BLaER1 treated with 17β-estradiol and CSF1 and Interleukin-3, amounts not matched to agents 10 nM and 100 nM (cell line): ENCODE data around the gene RMDN2.

Experiments
- H3K27ac ChIP-seq, 11 experiments: shearing (Covaris generic); formaldehyde crosslinking; 2 replicates each; pipeline ENCODE4 v1.8.1; 2022
- H3K27me3 ChIP-seq, 11 experiments: shearing (Covaris generic); formaldehyde crosslinking; 2 replicates each; pipeline ENCODE4 v1.8.1; 2022
- H3K36me3 ChIP-seq, 11 experiments: shearing (Covaris generic); formaldehyde crosslinking; 2 replicates each; pipeline ENCODE4 v1.8.1; 2022
- H3K4me1 ChIP-seq, 10 experiments: shearing (Covaris generic); formaldehyde crosslinking; 2 replicates each; pipeline ENCODE4 v1.8.1; 2022
- H3K4me2 ChIP-seq, 11 experiments: shearing (Covaris generic); formaldehyde crosslinking; 2 replicates each; pipeline ENCODE4 v1.8.1; 2022
- H3K4me3 ChIP-seq, 10 experiments: shearing (Covaris generic); formaldehyde crosslinking; 2 replicates each; pipeline ENCODE4 v1.8.1; 2022
- H3K9ac ChIP-seq, 11 experiments: shearing (Covaris generic); formaldehyde crosslinking; 2 replicates each; pipeline ENCODE4 v1.8.1; 2022
- H3K9me3 ChIP-seq, 11 experiments: shearing (Covaris generic); formaldehyde crosslinking; replicated peaks in 1 of 11; 2 replicates each; pipeline ENCODE4 v1.8.1; 2022
- H4K20me1 ChIP-seq, 11 experiments: shearing (Covaris generic); formaldehyde crosslinking; 2 replicates each; pipeline ENCODE4 v1.8.1; 2022
- Cebpa-rat ChIP-seq, 11 experiments: shearing (Covaris generic); IDR thresholded peaks; 2 replicates each; pipeline ENCODE4 v1.8.1; 2022

The RMDN2 gene

DNA sequence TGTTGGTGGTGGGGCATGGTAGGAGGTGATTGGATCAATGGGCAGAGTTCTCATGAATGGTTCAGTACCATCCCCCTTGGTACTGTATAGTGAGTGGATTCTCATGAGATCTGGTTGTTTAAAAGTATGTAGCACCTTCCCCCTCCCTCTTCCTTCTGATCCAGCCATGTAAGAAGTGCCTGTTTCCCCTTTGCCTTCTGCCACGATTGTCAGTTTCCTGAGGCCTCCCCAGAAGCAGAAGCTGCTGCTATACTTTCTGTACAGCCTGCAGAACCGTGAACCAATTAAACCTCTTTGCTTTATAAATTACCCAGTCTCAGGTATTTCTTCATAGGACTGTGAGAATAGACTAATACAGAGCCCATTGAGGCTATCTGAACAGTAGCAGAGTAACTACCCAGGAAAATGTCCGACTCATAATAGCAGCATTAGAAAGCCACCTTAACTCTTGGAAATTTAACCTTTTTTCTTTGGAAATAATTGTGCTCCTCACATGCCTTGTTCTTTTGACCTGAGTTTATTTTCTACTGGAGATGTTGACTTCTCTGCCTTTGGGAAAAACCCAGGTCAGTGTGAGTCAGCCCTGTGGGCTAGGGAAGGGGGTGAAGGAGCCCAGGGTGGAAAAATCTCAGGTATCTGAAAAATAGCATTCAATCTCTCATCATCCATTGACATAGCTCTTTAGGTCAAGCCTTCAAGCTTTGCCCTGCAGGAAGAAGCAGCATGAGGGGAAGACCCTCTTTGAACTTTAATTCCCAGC, 132.7 kb downstream of the RMDN2 start:
- Histone ChIP-seq H3K27ac (no peak overlapping the region), H3K4me2 (peak overlapping the region in 2 of 11 experiments; percentile 20 to 36; a peak in 3 of 22 replicates), H3K4me3 (no peak overlapping the region), H3K36me3 (no peaks in the 10 kb centered on the region), H3K9ac (no peak overlapping the region), H4K20me1 (no peaks in the 10 kb centered on the region), H3K9me3 (no peaks in the 10 kb centered on the region), H3K27me3 (no peaks in the 10 kb centered on the region), H3K4me1 (peaks cover 0 to 9% (median 0%) of the 10 kb centered on the region in 10 experiments; a peak in 5 of 20 replicates)
- TF ChIP-seq Cebpa-rat (IDR thresholded peaks at IDR 0.05): no peak

DNA sequence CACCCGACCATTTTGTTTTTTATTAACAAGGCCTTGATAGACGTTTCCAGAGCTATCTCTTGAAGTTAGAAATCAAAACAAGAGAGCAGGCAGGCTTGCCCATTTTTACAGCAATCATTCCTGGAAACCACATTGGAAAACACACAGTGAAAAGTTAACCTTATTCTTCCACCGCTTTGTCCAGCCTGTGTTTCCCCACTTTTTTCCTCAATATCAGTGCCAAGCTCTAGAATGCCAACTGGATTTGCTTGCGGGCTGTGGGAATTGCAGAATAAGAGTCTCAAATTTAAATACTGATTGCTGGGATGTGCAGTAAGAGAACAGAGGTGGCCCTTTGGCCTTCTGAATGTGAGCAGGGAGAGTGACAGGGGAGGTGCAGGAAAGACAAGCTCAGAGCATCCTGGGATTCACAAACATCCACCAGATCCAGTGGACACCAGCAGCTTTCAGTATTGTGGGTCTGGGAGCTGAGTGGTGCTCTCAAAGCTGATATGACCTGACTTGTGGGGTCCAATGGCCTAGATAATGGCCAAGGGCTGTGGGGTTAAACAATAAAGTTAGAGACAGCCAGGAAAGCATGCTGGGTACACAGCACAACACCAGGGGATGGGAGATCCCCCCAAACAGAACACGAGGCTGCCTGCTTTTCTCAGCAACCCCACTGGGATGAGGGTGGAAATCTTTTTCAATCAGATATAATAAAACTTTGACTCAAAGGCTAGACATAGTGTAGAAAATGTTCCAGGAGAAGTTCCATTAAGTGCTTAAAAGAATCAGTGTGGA, 135.3 kb downstream of the RMDN2 start:
- no peak overlapping the region for H3K4me2 ChIP-seq
- H3K27ac ChIP-seq: no peak overlapping the region
- H3K4me1 ChIP-seq: peaks cover 0 to 9% (median 0%) of the 10 kb centered on the region in 10 experiments; a peak in 5 of 20 replicates
- no peaks in the 10 kb centered on the region for H3K36me3 ChIP-seq
- no peaks in the 10 kb centered on the region for H4K20me1 ChIP-seq
- H3K4me3 ChIP-seq: no peak overlapping the region
- no peaks in the 10 kb centered on the region for H3K9me3 ChIP-seq
- H3K27me3 ChIP-seq: no peaks in the 10 kb centered on the region
- no peak overlapping the region for H3K9ac ChIP-seq
- TF ChIP-seq Cebpa-rat (IDR thresholded peaks at IDR 0.05): no peak

DNA sequence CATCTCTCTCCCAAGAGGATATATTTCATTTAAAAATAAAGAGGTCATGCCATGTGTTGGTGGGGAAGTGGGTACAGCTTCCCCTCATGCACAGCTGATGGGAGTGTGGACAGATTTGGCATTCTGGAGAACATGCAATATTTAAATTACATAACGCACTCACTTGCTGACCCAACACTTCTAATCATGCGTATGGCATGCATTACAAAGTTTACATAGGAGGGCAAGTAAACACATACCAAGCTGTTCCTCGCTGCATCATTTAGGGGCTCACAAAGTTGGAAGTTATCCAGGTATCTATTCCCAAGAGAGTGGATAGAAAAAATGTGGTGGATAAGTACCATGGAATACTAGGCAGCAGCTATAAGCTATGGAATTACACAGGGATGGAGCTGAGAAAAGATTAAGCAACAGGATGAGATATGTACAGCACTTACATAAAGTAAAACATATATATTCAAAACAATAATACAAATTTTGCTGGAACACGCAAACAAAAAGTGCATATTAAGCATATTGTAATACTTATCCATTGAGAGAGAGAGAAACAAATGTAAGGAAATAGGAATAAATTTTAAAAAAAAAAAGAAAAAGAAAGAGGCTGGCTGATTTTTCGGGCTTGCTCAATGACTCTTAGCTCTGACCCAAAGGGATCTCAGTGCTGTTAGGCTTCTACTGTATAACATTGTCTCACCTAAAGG, 139.9 kb downstream of the RMDN2 start:
- Histone ChIP-seq H3K4me3 (no peak overlapping the region), H3K27me3 (no peaks in the 10 kb centered on the region), H3K9me3 (no peaks in the 10 kb centered on the region), H4K20me1 (no peaks in the 10 kb centered on the region), H3K4me1 (no peaks in the 10 kb centered on the region), H3K9ac (no peak overlapping the region), H3K36me3 (no peaks in the 10 kb centered on the region), H3K4me2 (no peak overlapping the region), H3K27ac (no peak overlapping the region)
- no peak for TF ChIP-seq Cebpa-rat (IDR thresholded peaks at IDR 0.05)

DNA sequence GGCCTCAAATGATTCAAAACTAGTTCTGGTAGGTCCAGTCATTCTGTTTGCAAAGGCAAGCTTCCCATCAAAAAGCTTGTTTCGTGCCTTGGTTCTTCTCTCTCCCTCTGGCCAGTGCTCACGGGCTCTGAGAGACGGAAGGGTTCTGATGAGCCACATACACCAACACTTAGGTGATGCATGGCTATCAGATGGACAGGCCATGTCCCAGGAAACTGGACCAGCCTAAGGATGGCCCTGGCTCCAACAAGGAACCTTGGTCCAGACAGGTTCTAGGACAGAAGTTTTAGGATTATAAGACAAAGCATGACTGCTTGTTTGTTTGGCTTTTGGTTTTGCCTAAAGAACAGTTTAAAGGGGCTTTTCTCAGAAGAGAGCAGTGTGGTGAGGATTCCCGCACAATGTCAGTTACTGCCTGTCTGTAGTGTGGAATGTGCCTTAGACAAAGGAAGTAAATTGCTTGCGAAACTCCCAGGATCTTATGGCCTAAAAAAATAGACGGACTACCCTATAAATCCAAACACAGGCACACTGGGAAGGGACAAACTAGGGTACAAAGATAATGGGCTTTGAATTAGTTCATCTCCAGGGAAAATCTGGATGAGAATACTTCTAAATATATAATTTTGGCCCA, 140.5 kb downstream of the RMDN2 start:
- Histone ChIP-seq H3K4me1 (no peaks in the 10 kb centered on the region), H3K4me3 (no peak overlapping the region), H4K20me1 (no peaks in the 10 kb centered on the region), H3K27me3 (no peaks in the 10 kb centered on the region), H3K9ac (no peak overlapping the region), H3K4me2 (no peak overlapping the region), H3K36me3 (no peaks in the 10 kb centered on the region), H3K9me3 (no peaks in the 10 kb centered on the region), H3K27ac (no peak overlapping the region)
- TF ChIP-seq Cebpa-rat (IDR thresholded peaks at IDR 0.05): no peak

DNA sequence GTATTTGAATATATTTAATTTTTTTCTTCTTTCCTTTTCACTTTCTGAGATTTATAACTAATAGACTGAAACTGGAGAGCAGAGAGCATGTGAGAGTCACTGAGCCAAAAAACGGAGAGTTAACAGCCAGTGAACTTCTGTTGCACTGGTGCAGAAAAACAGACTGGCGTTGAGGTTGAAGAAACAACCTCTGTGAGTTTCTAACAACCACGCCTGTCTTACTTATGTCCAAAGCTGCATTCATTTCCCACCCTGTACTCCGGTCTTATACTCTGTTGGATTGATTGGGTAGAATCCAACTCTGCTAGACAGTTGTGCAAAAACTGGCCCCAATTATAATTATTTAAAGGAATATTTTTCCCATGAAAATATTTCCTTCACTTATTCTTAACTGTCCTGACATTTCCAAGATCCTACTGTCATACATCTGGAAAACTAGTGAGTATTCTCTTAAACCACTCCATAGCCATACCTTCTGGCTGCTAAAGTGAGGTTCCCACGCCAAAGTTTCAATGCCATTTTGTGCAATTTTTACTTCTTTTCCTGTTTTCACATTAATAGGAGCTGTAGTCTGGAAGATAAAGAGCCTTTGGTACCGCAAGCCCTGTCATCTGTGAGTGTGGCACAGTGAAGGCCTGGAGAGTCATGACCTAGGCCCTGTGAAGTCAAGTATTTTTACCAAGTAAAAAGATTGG, 141.5 kb downstream of the RMDN2 start:
- no peaks in the 10 kb centered on the region for H3K9me3 ChIP-seq
- no peak overlapping the region for H3K4me3 ChIP-seq
- no peaks in the 10 kb centered on the region for H3K36me3 ChIP-seq
- no peaks in the 10 kb centered on the region for H4K20me1 ChIP-seq
- no peak overlapping the region for H3K27ac ChIP-seq
- no peaks in the 10 kb centered on the region for H3K27me3 ChIP-seq
- H3K4me2 ChIP-seq: no peak overlapping the region
- TF ChIP-seq Cebpa-rat (IDR thresholded peaks at IDR 0.05): no peak
- H3K9ac ChIP-seq: no peak overlapping the region
- H3K4me1 ChIP-seq: no peaks in the 10 kb centered on the region
